ENCODE data around the gene IKZF2. TPM values are rescaled to one million over a fixed set of nuclear protein-coding genes. Genes with fewer than 3 reads are reported as not detected.

IKZF2 gene
- total RNA-seq, 1 experiment from 2014 or later: 5.1 TPM

DNA sequence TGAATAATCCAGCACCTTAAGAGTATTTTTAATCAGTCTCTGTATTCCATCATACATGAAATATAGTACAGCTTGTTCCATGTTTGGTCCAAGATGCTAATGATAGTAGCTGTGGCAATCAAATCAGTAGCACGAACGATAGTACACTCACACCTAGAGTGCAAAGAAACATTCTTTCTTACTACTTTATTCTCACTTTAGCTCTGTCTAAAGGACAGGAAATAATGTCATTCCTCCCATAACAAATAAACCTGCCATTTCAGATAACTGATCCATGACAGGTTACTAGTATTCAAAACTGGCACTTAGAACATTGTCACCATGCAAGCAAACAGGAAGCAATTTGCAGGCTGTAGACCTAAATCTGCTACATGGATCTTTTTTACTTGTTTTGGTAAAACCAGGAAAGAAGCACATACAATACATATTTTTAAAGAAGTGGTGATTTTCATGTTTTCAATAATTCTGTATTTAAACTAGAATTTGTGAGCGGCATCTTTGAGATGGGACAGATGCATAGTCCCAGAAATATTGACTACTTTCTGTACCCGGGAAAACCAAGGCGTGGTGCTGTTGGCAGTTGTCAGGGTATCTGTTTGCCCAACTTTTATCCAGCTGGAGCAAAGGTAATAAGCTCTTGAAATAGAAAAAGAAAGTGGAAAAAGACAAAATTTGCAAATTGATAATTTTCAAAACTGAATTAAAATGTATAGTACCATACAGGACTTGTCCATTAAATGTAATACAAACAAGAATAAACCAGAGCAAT is 49.5 kb downstream of the IKZF2 start:
- DNase-seq (ENCODE audit: low read depth): no peak

DNA sequence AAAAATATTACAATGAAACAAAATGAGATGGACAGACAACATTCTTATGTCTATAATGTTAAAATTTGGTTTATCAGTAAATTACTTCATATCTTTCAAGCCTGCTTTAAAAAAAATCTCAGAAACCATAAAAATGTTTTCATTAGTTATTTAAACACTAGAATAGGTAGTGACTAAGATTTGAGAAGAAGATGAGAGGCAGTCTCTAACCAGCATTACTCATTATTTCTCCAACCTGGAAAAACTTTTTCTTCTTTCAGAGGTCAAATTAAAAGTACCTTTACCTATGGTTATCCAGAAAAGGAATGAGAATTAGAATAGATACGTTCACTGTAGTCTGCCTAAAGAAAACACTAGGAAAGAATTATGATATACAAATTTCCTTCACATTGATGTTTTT is 50.3 kb downstream of the IKZF2 start:
- no peak for DNase-seq (ENCODE audit: low read depth)

DNA sequence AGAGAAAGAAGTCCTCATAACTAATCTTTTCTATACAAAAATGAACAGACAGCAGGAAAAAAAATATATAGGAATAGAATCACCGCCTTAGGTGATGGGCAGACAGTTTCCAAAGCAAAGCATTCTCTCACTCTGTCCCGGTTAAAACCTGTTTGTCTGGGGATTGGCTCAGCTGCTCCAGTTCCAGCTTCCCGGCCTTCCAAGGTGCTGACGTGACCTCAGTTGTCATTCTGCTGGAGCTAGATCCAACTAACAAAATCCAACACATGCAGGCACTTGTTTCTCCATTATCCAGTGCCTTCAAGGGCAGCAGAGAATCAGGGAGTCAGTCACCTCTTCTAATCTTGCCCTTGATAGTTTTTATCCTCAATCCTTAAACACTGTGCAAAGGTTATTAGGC is 52.8 kb downstream of the IKZF2 start:
- DNase-seq (ENCODE audit: low read depth): no peak

DNA sequence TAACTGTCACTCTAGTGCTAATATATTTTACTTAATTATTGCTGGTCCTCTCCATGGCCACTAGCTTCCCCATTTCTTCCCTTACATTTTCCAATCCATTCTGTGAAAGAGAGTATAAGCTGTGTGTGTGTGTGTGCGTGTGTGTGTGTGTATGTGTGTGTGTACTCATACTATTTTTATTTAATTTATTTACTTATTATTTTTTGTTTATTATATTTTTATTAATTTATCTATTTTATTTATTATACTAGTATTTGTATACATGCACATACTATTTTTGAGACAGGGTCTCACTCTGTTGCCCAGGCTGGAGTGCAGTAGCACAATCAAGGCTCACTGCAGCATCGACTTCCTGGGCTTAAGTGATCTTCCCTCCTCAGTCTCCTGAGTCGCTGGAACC is 59.6 kb downstream of the IKZF2 start:
- DNase-seq (ENCODE audit: low read depth): no peak

DNA sequence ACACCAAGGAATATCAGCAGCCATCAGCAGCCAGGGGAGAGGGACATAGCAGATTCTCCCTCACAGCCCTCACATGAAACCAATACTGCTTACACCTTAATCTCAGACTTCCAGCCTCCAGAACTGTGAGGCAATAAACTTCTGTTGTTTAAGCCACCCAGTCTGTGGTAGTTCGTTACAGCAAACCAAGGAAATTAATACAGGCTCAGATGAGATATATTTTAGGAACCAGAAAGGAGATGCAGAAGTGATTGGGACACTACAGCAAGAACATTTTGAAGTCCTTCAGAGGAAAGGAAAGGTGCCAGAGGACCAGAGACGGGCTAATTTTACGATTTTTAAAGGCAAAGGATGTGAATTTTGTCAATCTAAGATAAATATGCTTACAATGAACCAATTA is 60.6 kb downstream of the IKZF2 start:
- DNase-seq (ENCODE audit: low read depth): no peak

DNA sequence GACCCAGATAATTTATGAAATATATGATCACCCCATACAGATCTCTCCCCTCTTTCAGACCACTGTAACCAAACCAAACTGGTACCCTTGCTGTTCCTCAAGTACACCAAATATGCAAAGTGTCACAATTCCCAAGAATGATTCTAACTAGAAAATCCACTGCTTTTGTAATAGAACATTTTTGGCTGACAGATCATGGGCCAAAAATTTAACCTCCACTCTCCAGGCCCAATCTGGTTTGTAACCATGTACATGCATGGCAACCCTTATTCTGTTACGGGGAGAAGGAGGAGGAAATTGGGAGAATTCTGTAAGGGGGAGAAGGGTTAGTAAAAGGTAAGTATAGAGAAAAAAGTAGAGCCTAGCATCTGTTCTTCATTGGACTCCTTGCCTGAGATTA is 62.0 kb downstream of the IKZF2 start:
- peak; percentile 10 for DNase-seq (ENCODE audit: low read depth)

DNA sequence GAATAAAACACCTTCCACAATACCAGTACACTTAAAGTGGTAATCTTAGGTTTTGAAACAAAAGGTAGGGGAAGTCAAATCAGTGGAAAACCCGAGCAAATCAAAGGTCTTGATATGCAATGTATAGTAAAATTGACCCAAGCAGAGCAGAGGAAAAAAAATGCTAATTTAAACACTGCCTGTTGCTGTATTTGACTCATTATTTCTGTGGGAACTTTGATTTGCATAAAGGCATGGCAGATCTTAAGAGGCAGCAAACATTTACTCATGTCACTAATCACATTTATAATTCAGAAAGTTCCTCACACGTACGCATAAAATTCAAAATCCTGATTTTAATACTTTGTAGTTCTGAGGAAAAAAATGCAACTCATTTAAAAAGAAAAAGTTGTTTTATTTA is 64.4 kb downstream of the IKZF2 start:
- DNase-seq (ENCODE audit: low read depth): no peak

DNA sequence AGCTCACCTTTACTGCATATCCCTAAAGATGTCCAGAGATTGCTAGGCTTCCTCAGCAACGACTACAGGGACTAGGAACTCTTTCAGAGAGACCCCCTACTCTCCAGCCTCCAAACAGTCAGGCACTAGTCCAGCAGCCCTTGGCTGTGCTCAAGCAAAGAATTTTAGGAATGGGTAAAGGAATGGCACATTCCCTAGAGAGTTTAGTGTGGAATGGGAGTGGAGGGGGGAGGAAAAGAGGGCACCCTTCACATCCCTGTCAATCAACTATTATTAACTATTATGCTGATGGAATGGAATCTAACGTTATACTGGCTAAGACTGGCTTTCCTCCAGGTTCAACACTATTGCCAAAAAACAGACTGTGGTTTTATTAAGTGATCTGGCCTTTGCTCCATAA is 64.8 kb downstream of the IKZF2 start:
- DNase-seq (ENCODE audit: low read depth): no peak

DNA sequence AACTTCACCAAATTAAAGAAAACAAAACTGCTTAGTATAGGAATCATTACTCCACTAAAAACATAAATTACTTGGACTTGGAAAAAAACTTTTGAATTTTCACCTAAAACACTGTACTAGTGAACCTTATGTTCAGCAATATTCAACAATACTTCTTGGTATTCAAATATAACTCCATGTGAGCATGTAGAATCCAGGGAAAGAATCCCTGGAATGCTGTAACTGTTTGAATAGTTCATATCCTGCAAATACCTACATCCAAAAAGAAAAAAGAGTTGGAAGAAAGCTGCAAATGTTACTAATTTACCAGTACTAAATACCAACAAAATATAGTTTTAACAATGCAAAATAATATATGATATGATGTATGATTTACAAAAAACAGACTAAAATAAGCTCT is 65.4 kb downstream of the IKZF2 start:
- no peak for DNase-seq (ENCODE audit: low read depth)

DNA sequence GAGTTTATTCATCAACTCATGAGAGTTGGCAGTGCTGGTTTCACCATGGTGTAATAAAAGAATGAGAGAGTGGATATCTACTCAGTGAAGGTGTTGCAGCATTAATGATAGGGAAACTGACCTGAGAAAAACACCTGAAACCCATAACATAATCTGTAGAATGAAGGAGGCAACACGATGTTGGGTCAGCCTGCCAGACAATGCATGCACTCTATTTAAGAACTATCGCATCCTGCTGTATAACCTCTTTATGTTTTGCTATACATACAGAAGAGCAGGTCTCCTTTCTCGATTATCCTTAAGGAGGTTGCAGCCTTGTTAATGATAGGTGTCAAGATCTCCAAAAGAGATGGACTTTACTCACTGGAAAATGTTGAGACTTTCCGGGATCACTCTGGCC is 65.9 kb downstream of the IKZF2 start:
- no peak for DNase-seq (ENCODE audit: low read depth)

DNA sequence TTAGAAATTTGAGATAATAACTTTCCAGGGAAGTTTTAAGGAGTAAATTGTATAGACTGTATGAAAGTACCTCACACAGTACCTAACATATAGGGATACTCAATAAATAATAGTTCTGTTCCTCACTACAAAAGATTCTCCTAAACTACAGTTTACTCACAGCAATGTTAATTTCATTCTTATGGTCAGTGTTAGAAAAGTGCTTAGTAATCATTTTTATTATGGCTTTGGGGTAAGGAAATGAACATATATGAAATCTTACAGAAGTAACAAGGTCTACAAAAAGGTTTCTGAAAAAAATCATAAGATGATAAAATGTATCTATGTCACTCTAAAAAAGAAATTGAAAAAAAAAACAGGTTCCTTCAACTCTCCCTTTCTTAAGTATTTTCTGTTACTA is 67.2 kb downstream of the IKZF2 start:
- no peak for DNase-seq (ENCODE audit: low read depth)

DNA sequence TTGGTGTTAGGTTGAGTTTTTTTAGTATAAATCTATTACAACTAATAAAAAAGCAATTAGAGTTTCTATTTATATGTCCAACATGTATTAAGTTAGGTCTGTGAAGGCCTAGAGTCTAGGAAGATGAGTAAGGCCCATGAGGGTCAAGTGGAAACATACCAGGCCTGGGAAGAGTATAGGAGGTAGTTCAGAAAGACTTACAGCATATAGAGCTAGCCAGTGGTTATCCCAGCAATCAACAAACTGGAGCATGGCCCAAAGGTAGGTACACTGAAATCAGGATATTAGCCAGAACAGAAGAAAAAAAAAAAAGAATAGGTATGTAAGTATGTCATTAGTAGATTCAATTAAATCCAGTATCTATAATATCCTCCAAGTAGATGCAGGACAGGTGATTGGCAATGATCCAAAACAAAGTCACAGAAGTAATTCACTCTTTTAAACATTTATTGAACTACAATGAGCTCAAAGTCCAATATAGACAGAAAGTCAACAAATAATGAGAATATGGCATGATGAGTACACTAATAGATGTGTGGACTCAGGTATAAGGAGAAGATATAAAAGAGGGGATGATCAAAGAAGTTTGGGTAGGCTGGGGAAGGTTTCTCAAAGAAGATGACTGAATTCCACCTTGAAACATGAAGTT is 70.3 kb downstream of the IKZF2 start:
- DNase-seq (ENCODE audit: low read depth): no peak

DNA sequence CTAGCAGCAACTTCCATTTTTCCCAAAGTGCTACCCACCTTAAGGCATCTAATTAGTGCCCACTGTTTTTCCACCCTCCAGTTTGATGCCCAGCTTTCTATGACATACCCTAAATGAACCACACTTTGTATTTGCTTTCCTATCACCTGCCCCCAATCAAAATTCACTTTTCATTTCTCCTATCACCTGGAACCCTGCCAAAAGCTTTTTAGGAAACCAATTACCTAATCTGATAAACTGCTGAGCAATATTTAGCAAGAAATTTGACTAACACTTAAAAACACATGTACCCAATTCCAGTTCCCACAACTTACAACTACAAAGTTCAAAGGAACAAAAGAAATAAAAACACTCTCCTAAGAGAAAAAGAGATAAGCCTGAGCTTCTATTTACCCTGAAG is 71.7 kb downstream of the IKZF2 start:
- DNase-seq (ENCODE audit: low read depth): no peak

DNA sequence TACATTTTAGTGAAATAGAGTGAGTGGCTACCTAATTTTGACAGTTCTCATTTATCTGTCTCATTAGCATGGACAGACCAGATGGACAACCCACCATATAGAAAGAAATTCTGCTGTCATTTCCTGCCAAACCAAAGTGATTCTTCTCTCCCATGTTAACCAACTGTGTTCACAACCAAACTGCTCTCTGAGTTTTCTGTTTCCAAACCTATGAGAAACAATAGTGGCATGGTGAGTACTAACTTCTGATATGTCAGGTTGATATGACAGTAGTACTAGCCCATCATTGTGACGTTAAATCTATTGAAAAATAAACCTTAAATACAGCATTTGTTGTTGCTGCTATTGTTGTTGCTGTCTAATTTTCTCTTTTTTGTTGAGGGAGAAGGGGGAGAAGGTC is 72.7 kb downstream of the IKZF2 start:
- no peak for DNase-seq (ENCODE audit: low read depth)

DNA sequence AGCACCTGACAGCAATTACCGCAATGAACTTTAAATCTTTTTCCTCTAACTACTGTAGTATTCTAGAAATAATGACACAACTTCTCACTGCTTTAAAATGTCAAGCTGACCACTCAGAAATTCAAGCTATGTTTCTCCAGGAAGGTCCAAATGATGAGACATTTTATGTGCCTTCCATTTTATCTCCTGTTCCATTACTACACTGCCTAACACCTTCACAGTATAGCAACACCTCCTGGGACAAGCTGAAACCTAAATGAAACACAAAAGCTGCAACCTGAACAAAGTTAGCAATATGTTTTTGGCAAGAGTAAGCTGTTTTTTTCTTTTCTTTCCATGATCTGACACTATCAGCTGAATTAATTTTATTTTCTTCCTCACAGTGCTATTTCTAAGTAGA is 81.9 kb downstream of the IKZF2 start:
- DNase-seq (ENCODE audit: low read depth): no peak

DNA sequence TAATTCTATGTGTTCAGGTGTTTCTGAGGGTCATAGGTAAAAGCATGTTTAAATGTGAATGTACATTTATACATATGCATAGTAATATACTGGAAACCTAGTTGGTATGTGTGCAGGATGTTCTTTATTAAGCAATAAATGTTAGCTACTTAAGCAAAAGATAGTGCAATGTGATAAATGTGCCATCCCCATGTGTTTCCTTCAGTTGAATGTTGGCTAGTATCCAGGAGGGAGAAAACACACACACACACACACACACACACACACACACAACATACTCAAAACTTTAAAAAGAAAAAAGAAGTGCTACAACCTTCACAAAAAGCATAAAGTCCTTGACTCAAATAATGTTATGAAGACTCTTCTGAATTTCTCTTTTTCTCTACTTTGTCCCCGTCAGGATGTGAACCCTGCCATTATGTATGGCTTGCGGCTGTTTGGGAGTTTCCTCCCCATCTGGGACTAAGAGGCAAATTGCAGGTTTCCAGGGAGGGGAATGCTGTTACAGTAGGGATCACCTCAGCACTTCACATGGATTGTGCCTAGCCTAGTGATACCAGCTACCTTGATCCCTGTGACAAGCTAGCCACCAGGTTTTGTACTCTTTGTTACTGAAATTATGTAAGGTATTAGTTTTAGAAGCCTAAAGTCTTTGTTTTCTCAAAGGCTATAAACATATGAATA is 82.6 kb downstream of the IKZF2 start:
- DNase-seq (ENCODE audit: low read depth): no peak

DNA sequence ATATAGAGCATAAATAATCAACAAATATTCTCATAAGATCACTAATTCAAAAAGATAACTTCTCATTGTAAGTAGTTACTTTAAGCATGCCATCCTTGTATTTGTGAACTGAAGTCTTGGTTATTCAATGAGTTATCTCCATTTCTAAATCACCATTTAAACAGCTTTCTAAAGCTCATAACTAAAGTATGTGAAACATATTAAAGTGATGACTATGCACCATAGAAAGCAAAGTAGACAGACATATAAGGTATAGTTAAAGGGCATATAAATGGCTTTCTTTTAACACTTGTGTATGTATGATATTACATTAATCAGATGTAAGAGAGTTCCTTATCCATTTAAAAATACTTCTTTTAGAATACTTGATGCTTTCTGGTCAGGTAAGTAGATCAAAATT is 83.5 kb downstream of the IKZF2 start:
- no peak for DNase-seq (ENCODE audit: low read depth)

DNA sequence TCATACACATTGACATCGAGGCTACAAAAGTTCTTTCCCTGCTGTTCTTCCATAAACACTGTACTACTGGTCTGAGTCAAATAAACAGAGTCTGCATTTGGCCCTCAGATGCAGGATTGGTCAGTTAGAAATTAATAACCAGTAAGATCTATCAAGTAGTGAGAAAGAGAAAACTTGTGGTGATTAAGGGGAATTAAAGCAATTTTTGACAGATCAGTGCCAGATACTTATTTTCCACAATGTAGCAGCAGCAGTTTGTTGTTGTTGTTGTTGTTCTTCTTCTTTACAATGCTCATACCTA is 85.0 kb downstream of the IKZF2 start:
- no peak for DNase-seq (ENCODE audit: low read depth)

DNA sequence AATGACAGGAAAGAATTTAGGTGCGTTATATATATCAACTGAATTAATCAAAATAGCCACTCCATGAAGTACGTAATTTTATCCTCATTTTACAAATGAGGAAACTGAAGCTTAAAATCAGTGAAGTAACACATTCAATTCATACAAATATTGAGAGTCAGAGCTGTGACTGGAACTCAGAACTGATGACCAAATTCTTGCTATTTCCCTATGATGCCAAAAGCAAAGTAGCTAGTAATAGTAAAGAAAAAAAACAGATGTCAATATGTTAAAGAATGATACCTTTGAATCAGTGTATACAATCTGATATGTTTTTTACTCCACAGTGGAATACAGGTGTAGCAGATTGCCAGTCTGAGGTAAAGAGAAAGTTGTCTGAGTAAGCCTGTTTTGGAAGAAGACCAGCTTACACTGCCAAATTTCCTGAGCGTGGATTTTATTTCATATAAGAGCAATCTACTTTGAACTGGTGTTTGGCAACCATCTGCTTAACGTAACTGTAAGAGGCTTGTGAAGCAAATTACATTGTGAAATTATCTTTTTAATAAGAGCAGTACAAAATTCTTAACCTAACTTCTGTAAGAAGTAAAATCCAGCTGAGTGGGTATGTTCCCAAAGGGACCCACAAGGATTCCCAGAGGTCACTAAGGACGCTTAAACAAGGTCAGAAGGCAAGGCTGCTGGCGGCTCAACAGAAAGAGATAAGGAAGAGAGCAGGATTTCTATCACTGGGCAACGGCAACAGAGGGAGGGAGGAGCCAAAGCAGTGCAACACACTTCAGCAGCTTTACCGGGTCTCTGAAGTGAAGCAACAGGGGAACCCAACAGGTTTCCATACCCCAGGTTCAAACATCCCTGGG is 85.6 kb downstream of the IKZF2 start:
- DNase-seq (ENCODE audit: low read depth): no peak

DNA sequence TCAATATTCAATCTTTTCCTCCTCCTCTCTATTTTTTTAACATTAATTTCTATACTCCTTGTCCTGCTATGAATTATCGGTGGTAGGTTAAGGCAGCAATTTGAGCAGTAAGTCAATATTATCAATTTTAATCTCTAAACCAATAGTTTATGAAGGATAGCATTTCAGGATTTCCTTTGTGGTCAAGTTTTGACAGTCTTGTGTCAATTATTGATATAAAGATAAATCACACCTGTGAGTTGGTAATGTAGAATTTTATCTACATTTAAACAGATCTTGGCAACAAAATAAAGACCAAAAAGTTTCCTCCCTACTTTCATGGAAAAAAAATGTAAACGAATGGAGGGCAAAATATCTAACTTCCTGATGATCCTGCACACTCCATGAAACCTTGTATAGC is 87.3 kb downstream of the IKZF2 start:
- no peak for DNase-seq (ENCODE audit: low read depth)

DNA sequence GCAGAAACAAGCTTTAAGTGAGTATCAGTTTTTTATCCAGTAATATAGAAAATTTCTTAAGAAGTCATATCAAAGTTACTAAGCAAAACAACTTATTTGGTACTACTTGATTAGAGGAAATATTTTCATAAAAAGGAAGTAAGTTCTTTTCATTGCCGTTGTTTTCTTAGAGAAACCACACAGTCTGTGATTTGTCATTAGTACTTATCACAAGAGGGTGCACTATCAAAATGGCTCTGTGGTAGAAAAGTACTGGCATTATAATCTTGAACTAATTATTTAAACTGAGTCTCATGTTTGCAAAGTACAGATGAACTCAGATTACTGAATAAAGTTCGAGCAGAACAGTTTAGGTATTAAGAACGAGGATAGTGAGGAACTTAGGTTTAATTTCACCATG is 93.4 kb downstream of the IKZF2 start:
- no peak for DNase-seq (ENCODE audit: low read depth)

DNA sequence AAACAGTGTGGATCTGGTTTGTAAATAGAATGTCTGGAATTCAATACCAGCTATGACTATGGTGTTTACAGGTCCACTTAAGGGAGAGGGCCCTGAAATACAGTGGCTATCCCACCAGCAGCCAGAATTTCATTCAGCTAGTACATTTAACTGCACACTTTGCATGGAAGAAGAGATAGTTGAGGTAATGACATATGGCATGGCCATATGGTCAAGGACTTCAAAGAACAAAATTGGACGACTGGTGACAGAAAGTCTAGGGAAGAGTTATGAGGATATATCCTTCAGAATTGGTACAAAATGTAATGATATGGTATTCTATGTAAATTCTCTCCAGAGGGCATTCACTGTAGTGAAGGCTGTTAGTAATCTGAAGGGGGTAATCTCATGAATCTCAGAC is 105.0 kb downstream of the IKZF2 start:
- no peak for DNase-seq (ENCODE audit: low read depth)

Data from LHCN-M2 (cell line).